Loucy (cell line): Measurements from ENCODE around the gene KCNT1.

Experiments
- EZH2phosphoT487 ChIP-seq: fragments of 200-600 bp; IDR thresholded peaks from 2 replicates; pipeline ENCODE4 v1.6.1; 2018; ENCODE audit warnings: antibody characterized with exemption, mild to moderate bottlenecking, moderate library complexity, borderline replicate concordance
- TF ChIP-seq, protein P1 (sequence below): fragments of 200-600 bp; sonication (generic); conservative IDR thresholded peaks from 2 replicates; pipeline ENCODE4 v1.5.1; 2014; ENCODE audit warnings: mild to moderate bottlenecking, antibody characterized with exemption, low read length

DNA sequence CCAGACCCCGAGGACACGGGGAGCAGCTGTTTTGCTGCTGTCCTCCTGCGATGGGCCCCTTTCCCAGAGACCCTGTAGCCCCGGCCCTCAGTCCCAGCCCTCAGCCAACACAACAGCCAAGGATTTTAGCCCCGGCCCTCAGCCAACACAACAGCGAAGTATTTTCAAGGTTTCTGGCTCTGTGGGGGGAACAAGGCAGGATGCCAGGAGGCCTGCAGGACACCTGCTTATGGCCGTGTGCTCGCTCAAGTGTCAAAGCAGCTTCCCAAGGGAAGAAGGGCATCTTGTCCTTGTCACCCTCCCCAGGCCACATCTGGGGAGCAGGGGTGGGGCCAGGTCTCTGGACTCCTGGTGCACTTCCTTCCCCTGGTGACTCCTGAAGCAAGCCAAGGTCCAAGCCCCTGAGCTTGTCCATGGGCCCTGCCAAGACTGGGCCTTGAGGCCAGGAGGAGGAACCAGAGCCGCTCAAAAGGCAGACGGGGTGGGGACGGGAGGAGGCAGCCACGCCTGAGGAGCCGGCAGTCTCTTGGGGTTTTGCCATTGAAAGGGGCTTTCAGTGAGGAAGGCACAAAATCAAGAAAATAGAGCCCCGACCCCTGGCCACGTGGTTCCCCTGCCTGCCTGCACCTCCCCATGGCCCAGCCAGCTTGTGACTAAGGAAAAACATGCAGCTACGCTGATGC is 10.8 kb downstream of the KCNT1 start:
- TF ChIP-seq, protein P1, sequence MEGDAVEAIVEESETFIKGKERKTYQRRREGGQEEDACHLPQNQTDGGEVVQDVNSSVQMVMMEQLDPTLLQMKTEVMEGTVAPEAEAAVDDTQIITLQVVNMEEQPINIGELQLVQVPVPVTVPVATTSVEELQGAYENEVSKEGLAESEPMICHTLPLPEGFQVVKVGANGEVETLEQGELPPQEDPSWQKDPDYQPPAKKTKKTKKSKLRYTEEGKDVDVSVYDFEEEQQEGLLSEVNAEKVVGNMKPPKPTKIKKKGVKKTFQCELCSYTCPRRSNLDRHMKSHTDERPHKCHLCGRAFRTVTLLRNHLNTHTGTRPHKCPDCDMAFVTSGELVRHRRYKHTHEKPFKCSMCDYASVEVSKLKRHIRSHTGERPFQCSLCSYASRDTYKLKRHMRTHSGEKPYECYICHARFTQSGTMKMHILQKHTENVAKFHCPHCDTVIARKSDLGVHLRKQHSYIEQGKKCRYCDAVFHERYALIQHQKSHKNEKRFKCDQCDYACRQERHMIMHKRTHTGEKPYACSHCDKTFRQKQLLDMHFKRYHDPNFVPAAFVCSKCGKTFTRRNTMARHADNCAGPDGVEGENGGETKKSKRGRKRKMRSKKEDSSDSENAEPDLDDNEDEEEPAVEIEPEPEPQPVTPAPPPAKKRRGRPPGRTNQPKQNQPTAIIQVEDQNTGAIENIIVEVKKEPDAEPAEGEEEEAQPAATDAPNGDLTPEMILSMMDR: no peak
- TF ChIP-seq EZH2phosphoT487: no peak
